SH-SY5Y (cell line): ENCODE data around the gene VSTM4.

ENCODE experiments used
- GATA2 ChIP-seq: IDR thresholded peaks from 2 replicates; pipeline ENCODE4 v1.6.1; 2011; ENCODE audit warnings: mild to moderate bottlenecking, low read depth, low read length
- GATA3 ChIP-seq: IDR thresholded peaks from 2 replicates; pipeline ENCODE4 v1.6.1; 2011; ENCODE audit warnings: low read depth, mild to moderate bottlenecking, low read length, moderate library complexity

- TF ChIP-seq GATA3 (no peak), GATA2 (no peak)
Observed at GRCh38 chr10:49023752-49024151, 91.6 kb downstream of the VSTM4 start.
